HS-27A (cell line): ENCODE data around the gene STAG1.
A peak's percentile ranks its signal among the peaks of the same experiment; 100 is the strongest.
"Not testable (repeated sequence)": the region's sequence is repeated elsewhere in the genome, so short reads cannot be mapped to it uniquely, and the experiment has no call there.

Experiments used
- DNase-seq: peaks from one replicate; pipeline ENCODE4 v3.0.0-alpha.2; 2012; ENCODE audit warnings: low read depth, missing footprints

Gene STAG1

GRCh38 chr3:136752172-136752421 lies at the start of gene STAG1:
TSS of gene STAG1 (minus strand) at chr3:136752378. CDS start at chr3:136630898, 121,480 bp downstream.
- DNase-seq = no peak

DNA sequence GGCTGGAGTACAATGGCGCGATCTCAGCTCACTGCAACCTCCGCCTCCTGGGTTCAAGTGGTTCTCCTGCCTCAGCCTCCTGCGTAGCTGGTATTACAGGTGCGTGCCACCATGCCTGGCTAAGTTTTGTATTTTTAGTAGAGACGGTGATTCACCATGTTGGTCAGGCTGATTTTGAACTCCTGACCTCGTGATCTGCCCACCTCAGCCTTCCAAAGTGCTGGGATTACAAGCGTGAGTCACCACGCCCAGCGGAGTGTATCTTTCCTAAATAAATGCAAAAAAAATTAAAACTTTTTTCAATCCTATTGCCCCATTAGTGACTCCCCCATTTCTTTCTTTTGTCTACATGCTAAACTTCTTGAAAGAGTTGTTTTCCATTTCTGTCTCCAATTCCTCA lies 49.0 kb upstream of the STAG1 start:
- not testable (repeated sequence) for DNase-seq

DNA sequence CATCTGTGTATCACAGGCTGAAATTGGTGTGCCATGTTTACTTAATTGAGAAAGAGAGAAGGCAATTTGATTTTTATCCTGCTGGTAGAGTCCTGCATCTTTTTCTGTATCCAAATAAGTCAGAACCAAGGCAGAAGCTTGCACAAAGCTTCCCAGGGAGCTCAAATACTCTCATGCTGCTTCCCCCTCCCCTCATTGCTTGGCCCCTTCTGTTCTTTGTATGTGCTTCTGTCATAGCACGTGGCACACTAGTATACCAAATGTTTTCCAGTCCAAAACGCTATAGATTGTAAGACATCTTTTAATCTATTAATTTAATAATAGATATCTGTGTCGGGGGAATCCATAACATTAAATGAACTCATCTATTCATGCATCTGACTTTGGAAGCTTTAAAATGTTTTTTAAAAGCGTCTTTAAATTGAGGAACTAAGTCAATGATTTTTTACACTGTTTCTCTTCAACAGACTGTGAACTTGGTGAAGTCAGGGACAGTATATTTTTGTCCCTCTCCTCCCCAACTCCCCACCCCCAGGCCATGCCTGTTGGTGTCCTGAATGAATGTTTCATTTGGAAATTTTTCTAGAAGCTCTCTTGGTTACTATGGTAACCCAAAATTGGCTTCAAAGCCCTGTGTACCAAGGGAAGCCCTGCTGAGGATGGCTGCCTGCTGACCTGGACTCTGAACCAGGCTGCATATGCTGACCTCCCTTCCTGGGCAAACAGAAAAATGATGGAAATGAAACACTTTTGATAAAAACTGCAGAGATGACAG lies 40.6 kb upstream of the STAG1 start:
- no peak for DNase-seq

- no peak for DNase-seq
Observed at GRCh38 chr3:136790786-136791185, 38.6 kb upstream of the STAG1 start.

DNA sequence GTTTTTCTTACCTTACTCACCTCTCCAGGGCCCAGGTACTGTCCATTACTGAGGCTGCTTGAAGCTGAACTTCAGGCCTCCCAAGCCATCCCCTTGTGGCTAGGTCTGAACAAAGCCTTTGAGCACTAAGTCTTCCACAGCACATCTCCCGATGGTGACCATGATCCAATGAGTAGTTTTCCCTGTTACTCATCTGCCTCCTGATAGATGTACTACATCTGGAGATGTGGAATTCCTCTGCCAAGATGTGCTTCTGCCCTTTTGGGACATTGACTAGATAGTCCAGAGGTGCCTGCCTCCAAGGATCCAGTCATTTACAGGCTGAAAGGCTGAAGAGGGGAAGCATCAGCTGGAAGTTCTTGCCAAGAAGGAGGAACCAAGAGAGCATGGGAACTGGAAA lies 37.8 kb upstream of the STAG1 start:
- no peak for DNase-seq

- DNase-seq = no peak
Observed at GRCh38 chr3:136788154-136788553, 36.0 kb upstream of the STAG1 start.

GRCh38 chr3:136787349-136787748 lies 35.2 kb upstream of the STAG1 start:
- DNase-seq = no peak

DNA sequence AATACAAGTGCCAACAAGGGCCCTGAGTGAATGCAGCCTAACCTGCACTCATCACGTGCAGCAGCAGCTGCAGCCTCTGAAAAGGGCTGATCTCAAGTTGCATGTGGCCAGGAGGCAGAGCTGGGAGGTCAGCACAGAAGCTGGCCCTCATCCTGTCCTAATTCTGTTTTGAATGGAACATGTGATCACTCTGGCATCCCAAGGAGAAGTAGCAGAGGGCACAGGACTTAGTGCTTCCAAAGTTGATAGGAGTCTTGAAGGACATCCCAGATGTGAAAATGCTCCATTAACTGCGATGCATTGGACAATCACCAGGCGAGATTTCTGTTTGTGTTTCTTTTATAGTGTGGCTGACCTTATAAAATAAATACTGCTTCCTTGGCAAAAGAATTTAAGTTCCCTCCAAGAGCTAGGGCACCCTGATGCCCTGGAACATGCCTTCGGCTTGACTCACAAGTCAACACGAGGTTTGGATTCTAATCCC lies 31.6 kb upstream of the STAG1 start:
- peak; percentile 38 for DNase-seq

GRCh38 chr3:136780741-136781140 lies 28.6 kb upstream of the STAG1 start:
- DNase-seq = no peak

- peak; percentile 74 for DNase-seq
Observed at GRCh38 chr3:136778865-136779264, 26.7 kb upstream of the STAG1 start.

GRCh38 chr3:136772709-136773108 lies 20.5 kb upstream of the STAG1 start:
- no peak for DNase-seq

- DNase-seq = not testable (repeated sequence)
Observed at GRCh38 chr3:136758160-136759102, 6.3 kb upstream of the STAG1 start.

- DNase-seq = no peak
Observed at GRCh38 chr3:136755192-136755591, 3.0 kb upstream of the STAG1 start.

DNA sequence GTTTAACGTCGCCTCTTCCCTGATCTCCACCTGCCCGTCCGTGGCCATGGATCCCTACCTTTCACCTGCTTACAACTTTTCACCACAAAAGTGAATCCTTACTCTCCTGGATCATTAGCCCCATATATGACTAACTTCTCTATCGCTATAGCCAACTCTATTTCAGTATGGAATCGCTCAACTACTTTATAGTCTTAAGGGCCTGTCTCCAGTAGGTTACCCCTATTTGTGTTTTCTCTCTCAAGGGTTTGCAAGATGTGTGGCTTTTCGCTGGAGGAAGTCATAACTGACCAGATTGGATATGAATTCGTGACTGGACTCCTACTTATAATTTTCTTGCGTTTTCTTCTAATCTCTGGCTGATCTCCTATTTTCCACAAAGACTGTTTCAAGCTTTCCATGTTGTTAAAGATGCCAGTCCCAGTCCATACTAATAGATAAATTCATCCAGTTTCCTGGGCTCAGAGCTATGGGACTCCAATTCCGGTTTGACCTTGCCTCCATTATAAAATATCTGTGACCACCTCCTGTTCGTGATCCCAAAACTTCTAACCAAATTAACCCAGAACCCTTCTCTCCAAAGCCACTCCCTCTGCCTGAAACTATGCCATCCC lies 1.3 kb upstream of the STAG1 start:
- DNase-seq = no peak

- DNase-seq = peak; percentile 92
Observed at GRCh38 chr3:136752422-136753325, 496 bp upstream of the STAG1 start.

GRCh38 chr3:136751316-136752171 lies 634 bp downstream of the STAG1 start:
- DNase-seq = peak; percentile 61

DNA sequence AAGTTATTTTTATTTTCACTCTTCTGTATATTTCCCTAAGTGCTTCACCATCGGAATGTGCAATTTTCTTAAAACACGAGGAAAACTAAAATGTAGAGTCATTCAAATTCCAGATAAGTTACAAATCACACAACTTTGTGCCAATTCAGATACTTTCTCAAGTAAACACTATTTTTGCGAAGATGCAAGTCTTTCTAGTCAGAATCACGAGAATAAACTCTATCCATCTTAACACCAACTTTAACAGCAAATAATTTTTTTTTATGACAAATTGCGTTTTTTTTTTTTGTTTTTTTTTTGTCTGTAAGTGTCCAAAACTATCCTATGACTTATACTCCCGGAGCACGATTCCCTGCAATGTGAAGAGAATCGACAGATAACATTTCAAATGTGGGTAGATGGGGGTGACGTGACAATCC lies 1.3 kb downstream of the STAG1 start:
- no peak for DNase-seq

- DNase-seq = no peak
Observed at GRCh38 chr3:136750209-136750896, 1.8 kb downstream of the STAG1 start.

GRCh38 chr3:136749602-136750001 lies 2.6 kb downstream of the STAG1 start:
- not testable (repeated sequence) for DNase-seq

DNA sequence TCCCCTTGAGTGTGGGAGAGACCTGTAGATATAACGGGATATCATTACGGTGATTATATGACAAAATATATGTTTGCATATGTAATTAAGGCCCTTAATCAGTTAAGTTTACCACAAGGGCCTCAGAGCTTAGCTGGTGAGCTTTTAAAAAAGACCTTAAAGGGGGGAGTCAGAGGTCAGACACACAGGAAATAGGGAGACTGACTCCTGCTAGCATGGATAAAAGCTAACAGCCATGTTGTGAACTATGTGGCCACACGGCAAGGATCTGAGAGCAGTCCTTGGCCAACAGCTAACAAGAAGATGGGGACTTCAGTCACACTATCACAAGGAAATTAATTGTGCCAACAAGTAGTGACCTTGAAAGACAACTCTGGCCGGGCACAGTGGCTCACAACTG lies 3.1 kb downstream of the STAG1 start:
- DNase-seq = no peak
